ENCODE results near the gene RAB22A. TPM values are rescaled to one million over a fixed set of nuclear protein-coding genes. Genes with fewer than 3 reads are reported as not detected.
A peak's percentile ranks its signal among the peaks of the same experiment; 100 is the strongest.

Gene RAB22A
- total RNA-seq, 2 donors from 2014 or later, result 8.4 to 11.6 TPM

- TF ChIP-seq CTCF (conservative IDR thresholded peaks at IDR 0.05), result no peak
- H3K27me3 Mint-ChIP-seq (ENCODE audit: insufficient read depth), result no peaks in the 10 kb centered on the region
- H3K4me3 Mint-ChIP-seq, result no peak overlapping the region
- peaks cover 20% of the 10 kb centered on the region for H3K36me3 Mint-ChIP-seq (ENCODE audit: low read depth)
- Histone ChIP-seq H3K4me3 (ENCODE audit: low read length) (no peak overlapping the region), H3K36me3 (ENCODE audit: control insufficient read depth, insufficient read depth, low read length) (no peaks in the 10 kb centered on the region), H3K9ac (ENCODE audit: extremely low read depth, low read length, poor library complexity, severe bottlenecking) (no peak overlapping the region), H3K9me3 (ENCODE audit: control insufficient read depth, low read length) (no peaks in the 10 kb centered on the region), H3K27me3 (ENCODE audit: control insufficient read depth, insufficient read depth, low read length, poor library complexity, severe bottlenecking) (no peaks in the 10 kb centered on the region), H3K27ac (ENCODE audit: low read depth, low read length) (peak overlapping the region; percentile 14), H3K4me1 (ENCODE audit: control insufficient read depth, insufficient read depth, low read length) (no peaks in the 10 kb centered on the region)
- peaks cover 11% of the 10 kb centered on the region for H3K4me1 Mint-ChIP-seq
- H3K9me3 Mint-ChIP-seq, result no peaks in the 10 kb centered on the region
- DNase-seq, result no peak
- WGBS, 2 experiments (ENCODE audit: insufficient coverage in 1 of 2, insufficient read length in 1 of 2), result 77 to 80% methylated on average over 5 to 13 of the region's 13 CpGs
- H3K27ac Mint-ChIP-seq, result peak overlapping the region; percentile 80
Measured at GRCh38 chr20:58294497-58295455, 14.7 kb upstream of the RAB22A start.

GRCh38 chr20:58296051-58296837, 13.3 kb upstream of the RAB22A start:
- H3K9ac ChIP-seq (ENCODE audit: extremely low read depth, low read length, poor library complexity, severe bottlenecking), result no peak overlapping the region
- Mint-ChIP-seq H3K9me3 (no peaks in the 10 kb centered on the region), H3K36me3 (ENCODE audit: low read depth) (peaks cover 18% of the 10 kb centered on the region), H3K4me3 (no peak overlapping the region), H3K4me1 (peaks cover 11% of the 10 kb centered on the region), H3K27ac (no peak overlapping the region), H3K27me3 (ENCODE audit: insufficient read depth) (no peaks in the 10 kb centered on the region)
- H3K4me3 ChIP-seq (ENCODE audit: low read length), result no peak overlapping the region
- no peaks in the 10 kb centered on the region for H3K9me3 ChIP-seq (ENCODE audit: control insufficient read depth, low read length)
- H3K27me3 ChIP-seq (ENCODE audit: control insufficient read depth, insufficient read depth, low read length, poor library complexity, severe bottlenecking), result no peaks in the 10 kb centered on the region
- whole genome bisulfite sequencing, 2 experiments (ENCODE audit: insufficient coverage in 1 of 2, insufficient read length in 1 of 2), result 97 to 100% methylated on average over 1 to 7 of the region's 7 CpGs
- no peaks in the 10 kb centered on the region for H3K4me1 ChIP-seq (ENCODE audit: control insufficient read depth, insufficient read depth, low read length)
- TF ChIP-seq CTCF (conservative IDR thresholded peaks at IDR 0.05), result no peak
- no peak overlapping the region for H3K27ac ChIP-seq (ENCODE audit: low read depth, low read length)
- DNase-seq, result no peak
- peaks cover 4% of the 10 kb centered on the region for H3K36me3 ChIP-seq (ENCODE audit: control insufficient read depth, insufficient read depth, low read length)

- TF ChIP-seq CTCF (conservative IDR thresholded peaks at IDR 0.05), result no peak
- H3K9ac ChIP-seq (ENCODE audit: extremely low read depth, low read length, poor library complexity, severe bottlenecking), result no peak overlapping the region
- no peaks in the 10 kb centered on the region for H3K27me3 ChIP-seq (ENCODE audit: control insufficient read depth, insufficient read depth, low read length, poor library complexity, severe bottlenecking)
- peaks cover 5% of the 10 kb centered on the region for H3K36me3 ChIP-seq (ENCODE audit: control insufficient read depth, insufficient read depth, low read length)
- no peak overlapping the region for H3K4me3 ChIP-seq (ENCODE audit: low read length)
- peaks cover 13% of the 10 kb centered on the region for H3K4me1 Mint-ChIP-seq
- no peaks in the 10 kb centered on the region for H3K9me3 Mint-ChIP-seq
- peak overlapping the region; percentile 40 for H3K27ac Mint-ChIP-seq
- WGBS, 2 experiments (ENCODE audit: insufficient coverage in 1 of 2, insufficient read length in 1 of 2), result 0% methylated on average over 1 of the region's 2 CpGs; no CpG with 5 or more reads in 1 of the 2 experiments
- H3K27me3 Mint-ChIP-seq (ENCODE audit: insufficient read depth), result no peaks in the 10 kb centered on the region
- H3K9me3 ChIP-seq (ENCODE audit: control insufficient read depth, low read length), result no peaks in the 10 kb centered on the region
- peaks cover 15% of the 10 kb centered on the region for H3K36me3 Mint-ChIP-seq (ENCODE audit: low read depth)
- no peak overlapping the region for H3K27ac ChIP-seq (ENCODE audit: low read depth, low read length)
- no peaks in the 10 kb centered on the region for H3K4me1 ChIP-seq (ENCODE audit: control insufficient read depth, insufficient read depth, low read length)
- DNase-seq, result no peak
- H3K4me3 Mint-ChIP-seq, result no peak overlapping the region
Measured at GRCh38 chr20:58297394-58297793, 12.1 kb upstream of the RAB22A start.

Measured in endodermal cell (in vitro differentiated cells).